Adrenal gland (tissue), 5 donors: ENCODE results near the gene LAMA2.

ENCODE experiments used
- POLR2A ChIP-seq, 2 donors: fragments of 450-650 bp; IDR thresholded peaks; one replicate each; pipeline ENCODE4 v1.6.1; 2017; ENCODE audit warnings: antibody characterized with exemption in 2 of 2, mild to moderate bottlenecking in 2 of 2, moderate library complexity in 1 of 2
- TF ChIP-seq, protein P1 (sequence below), 6 experiments: fragments of 450-650 bp in 4 of 6; fragments of 200-600 bp in 2 of 6; sonication (generic) in 1 of 6; IDR thresholded peaks; 1 replicate in 5 of 6; 2 replicates in 1 of 6; pipeline versions ENCODE4 v1.5.1 to v1.8.0; 2016 to 2021; ENCODE audit warnings: antibody characterized with exemption in 6 of 6, mild to moderate bottlenecking in 2 of 6, moderate library complexity in 1 of 6
- donor health status: DM: no; HTN: no; CAD: no.

DNA sequence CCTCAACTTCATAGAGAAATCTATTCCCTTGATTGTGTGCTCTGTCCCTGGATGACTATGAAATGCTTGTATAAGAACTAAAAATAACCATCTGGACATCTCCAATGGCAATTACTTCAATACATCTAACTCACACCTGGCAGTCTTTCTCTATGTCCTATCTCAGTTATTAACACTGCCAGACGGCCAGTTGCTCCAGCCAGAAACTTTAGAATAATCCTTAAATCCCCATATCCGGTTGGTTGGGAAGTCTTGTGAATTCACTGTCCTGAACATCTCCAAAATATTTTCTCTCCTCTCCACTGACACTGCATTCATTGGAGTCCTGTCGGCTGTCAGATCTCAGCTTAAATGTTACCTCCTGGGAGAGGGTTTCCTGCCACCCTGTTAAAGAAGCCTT lies 12.2 kb upstream of the LAMA2 start:
- TF ChIP-seq, protein P1, sequence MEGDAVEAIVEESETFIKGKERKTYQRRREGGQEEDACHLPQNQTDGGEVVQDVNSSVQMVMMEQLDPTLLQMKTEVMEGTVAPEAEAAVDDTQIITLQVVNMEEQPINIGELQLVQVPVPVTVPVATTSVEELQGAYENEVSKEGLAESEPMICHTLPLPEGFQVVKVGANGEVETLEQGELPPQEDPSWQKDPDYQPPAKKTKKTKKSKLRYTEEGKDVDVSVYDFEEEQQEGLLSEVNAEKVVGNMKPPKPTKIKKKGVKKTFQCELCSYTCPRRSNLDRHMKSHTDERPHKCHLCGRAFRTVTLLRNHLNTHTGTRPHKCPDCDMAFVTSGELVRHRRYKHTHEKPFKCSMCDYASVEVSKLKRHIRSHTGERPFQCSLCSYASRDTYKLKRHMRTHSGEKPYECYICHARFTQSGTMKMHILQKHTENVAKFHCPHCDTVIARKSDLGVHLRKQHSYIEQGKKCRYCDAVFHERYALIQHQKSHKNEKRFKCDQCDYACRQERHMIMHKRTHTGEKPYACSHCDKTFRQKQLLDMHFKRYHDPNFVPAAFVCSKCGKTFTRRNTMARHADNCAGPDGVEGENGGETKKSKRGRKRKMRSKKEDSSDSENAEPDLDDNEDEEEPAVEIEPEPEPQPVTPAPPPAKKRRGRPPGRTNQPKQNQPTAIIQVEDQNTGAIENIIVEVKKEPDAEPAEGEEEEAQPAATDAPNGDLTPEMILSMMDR (IDR thresholded peaks at IDR 0.05): no peak
- no peak for TF ChIP-seq POLR2A (IDR thresholded peaks at IDR 0.05)
